Activated CD4-positive, alpha-beta T cell treated with anti-CD3 and anti-CD28 coated beads for 36 hours (primary cell): Measurements from ENCODE around the gene PRIMA1. TPM values are rescaled to one million over a fixed set of nuclear protein-coding genes. Genes with fewer than 3 reads are reported as not detected.

Experiments used
- ATAC-seq: fragments of 200-7000 bp; cut with Tn5 transposase; one replicate; pipeline ENCODE4 v1.10.0; 2021; ENCODE audit warnings: mild to moderate bottlenecking, moderate library complexity
- CTCF ChIA-PET: fragments of 350-600 bp; sonication (Branson Sonifier 250); formaldehyde crosslinking; loops from one replicate; lab custom pipeline; 2021; ENCODE audit warnings: antibody characterized with exemption; lab: Charles Lee
- POLR2A ChIA-PET: fragments of 350-600 bp; sonication (Branson Sonifier 250); formaldehyde crosslinking; loops from one replicate; lab custom pipeline; 2021; ENCODE audit warnings: antibody characterized with exemption, inconsistent platforms; lab: Charles Lee
- DNase-seq: peaks from one replicate; pipeline ENCODE4 v3.0.0-alpha.2; 2020
- H3K27ac Mint-ChIP-seq: one replicate; pipeline ENCODE4 v1.8.0; 2021; ENCODE audit warnings: mixed read lengths
- H3K27me3 Mint-ChIP-seq: one replicate; pipeline ENCODE4 v1.8.0; 2021; ENCODE audit warnings: mixed read lengths
- H3K36me3 Mint-ChIP-seq: one replicate; pipeline ENCODE4 v1.8.0; 2021; ENCODE audit warnings: low read depth, mixed read lengths
- H3K4me1 Mint-ChIP-seq: one replicate; pipeline ENCODE4 v1.8.0; 2021; ENCODE audit warnings: mixed read lengths
- H3K4me3 Mint-ChIP-seq: one replicate; pipeline ENCODE4 v1.8.0; 2021; ENCODE audit warnings: mild to moderate bottlenecking, moderate library complexity, mixed read lengths
- H3K9me3 Mint-ChIP-seq: one replicate; pipeline ENCODE4 v1.8.0; 2021; ENCODE audit warnings: low read depth, mixed read lengths
- intact Hi-C, 2 experiments: fragments of 100-400 bp; cut with DNase I in 1 of 2; cut with micrococcal nuclease in 1 of 2; formaldehyde crosslinking; loops; one replicate each; pipeline versions ENCODE4 v1.14.2 to v1.15.1; 2022 to 2024; cut with DNase I, micrococcal nuclease
- total RNA-seq, 2 experiments: library from RNA; stranded (reverse); gene quantifications; one replicate each; pipeline ENCODE4 v1.2.3, GENCODE V29; 2021

The PRIMA1 gene
- total RNA-seq, 2 experiments from 2014 or later, result not detected

- ATAC-seq (no peak), DNase-seq (no peak)
- POLR2A ChIA-PET, result no interaction called here
- CTCF ChIA-PET, result no interaction called here
- Mint-ChIP-seq H3K27me3 (peaks cover 30% of the 10 kb centered on the region), H3K27ac (no peak overlapping the region), H3K4me1 (no peaks in the 10 kb centered on the region), H3K36me3 (no peaks in the 10 kb centered on the region), H3K9me3 (no peaks in the 10 kb centered on the region), H3K4me3 (no peak overlapping the region)
- intact Hi-C loops, result no loop called here
Observed at GRCh38 chr14:93685121-93685895, 103.0 kb downstream of the PRIMA1 start.

GRCh38 chr14:93683226-93683625, 105.1 kb downstream of the PRIMA1 start:
- H3K4me1 Mint-ChIP-seq, result no peaks in the 10 kb centered on the region
- no peaks in the 10 kb centered on the region for H3K36me3 Mint-ChIP-seq
- H3K4me3 Mint-ChIP-seq, result no peak overlapping the region
- POLR2A ChIA-PET, result no interaction called here
- CTCF ChIA-PET, result interaction anchor here (0.6 to 1.6 kb wide), 2 partner anchors 9 to 200 kb away, joined by 3 read pairs; no protein-coding TSS in a partner anchor
- H3K9me3 Mint-ChIP-seq, result no peaks in the 10 kb centered on the region
- intact Hi-C loops, result no loop called here
- no peak for ATAC-seq
- peaks cover 19% of the 10 kb centered on the region for H3K27me3 Mint-ChIP-seq
- H3K27ac Mint-ChIP-seq, result no peak overlapping the region
- DNase-seq, result peak; percentile 10

GRCh38 chr14:93682459-93682858, 105.8 kb downstream of the PRIMA1 start:
- H3K36me3 Mint-ChIP-seq, result no peaks in the 10 kb centered on the region
- H3K27me3 Mint-ChIP-seq, result peaks cover 15% of the 10 kb centered on the region
- no peak overlapping the region for H3K27ac Mint-ChIP-seq
- no peak for ATAC-seq
- ChIA-PET POLR2A (no interaction called here), CTCF (interaction anchor here (1.6 kb wide), 1 partner anchor 10 kb away, joined by 3 read pairs; no protein-coding TSS in a partner anchor)
- intact Hi-C loops, result no loop called here
- DNase-seq, result no peak
- H3K4me3 Mint-ChIP-seq, result no peak overlapping the region
- no peaks in the 10 kb centered on the region for H3K9me3 Mint-ChIP-seq
- no peaks in the 10 kb centered on the region for H3K4me1 Mint-ChIP-seq

GRCh38 chr14:93676416-93676958, 111.8 kb downstream of the PRIMA1 start:
- ATAC-seq, result no peak
- ChIA-PET POLR2A (no interaction called here), CTCF (no interaction called here)
- no peak overlapping the region for H3K27ac Mint-ChIP-seq
- DNase-seq, result no peak
- intact Hi-C loops, result no loop called here
- peaks cover 7% of the 10 kb centered on the region for H3K27me3 Mint-ChIP-seq
- H3K4me1 Mint-ChIP-seq, result no peaks in the 10 kb centered on the region
- H3K4me3 Mint-ChIP-seq, result no peak overlapping the region
- H3K36me3 Mint-ChIP-seq, result no peaks in the 10 kb centered on the region
- H3K9me3 Mint-ChIP-seq, result no peaks in the 10 kb centered on the region

- H3K27me3 Mint-ChIP-seq, result peaks cover 7% of the 10 kb centered on the region
- H3K27ac Mint-ChIP-seq, result no peak overlapping the region
- H3K36me3 Mint-ChIP-seq, result no peaks in the 10 kb centered on the region
- no peaks in the 10 kb centered on the region for H3K9me3 Mint-ChIP-seq
- POLR2A ChIA-PET, result no interaction called here
- no peaks in the 10 kb centered on the region for H3K4me1 Mint-ChIP-seq
- CTCF ChIA-PET, result no interaction called here
- ATAC-seq, result no peak
- H3K4me3 Mint-ChIP-seq, result no peak overlapping the region
- intact Hi-C loops, result no loop called here
- DNase-seq, result no peak
Observed at GRCh38 chr14:93675651-93676050, 112.6 kb downstream of the PRIMA1 start.

- POLR2A ChIA-PET, result no interaction called here
- H3K9me3 Mint-ChIP-seq, result no peaks in the 10 kb centered on the region
- CTCF ChIA-PET, result no interaction called here
Observed at GRCh38 chr14:93674343-93674742, 113.9 kb downstream of the PRIMA1 start.

GRCh38 chr14:93669632-93670031, 118.7 kb downstream of the PRIMA1 start:
- CTCF ChIA-PET, result no interaction called here
- H3K4me1 Mint-ChIP-seq, result no peaks in the 10 kb centered on the region
- no peak for ATAC-seq
- POLR2A ChIA-PET, result no interaction called here
- H3K9me3 Mint-ChIP-seq, result peaks cover 14% of the 10 kb centered on the region
- no peak overlapping the region for H3K4me3 Mint-ChIP-seq
- no peak for DNase-seq
- peaks cover 1% of the 10 kb centered on the region for H3K36me3 Mint-ChIP-seq
- H3K27me3 Mint-ChIP-seq, result peaks cover 13% of the 10 kb centered on the region
- H3K27ac Mint-ChIP-seq, result no peak overlapping the region
- intact Hi-C loops, result loop anchor here in 1 of 2 experiments (10.0 kb wide), 1 partner anchor 345 kb away; no protein-coding TSS in a partner anchor

More at GRCh38 chr14:93674343-93674742, 113.9 kb downstream of the PRIMA1 start:
- ATAC-seq (no peak), DNase-seq (no peak)
- no peak overlapping the region for H3K4me3 Mint-ChIP-seq
- no peaks in the 10 kb centered on the region for H3K36me3 Mint-ChIP-seq
- no peaks in the 10 kb centered on the region for H3K4me1 Mint-ChIP-seq
- peaks cover 7% of the 10 kb centered on the region for H3K27me3 Mint-ChIP-seq
- no peak overlapping the region for H3K27ac Mint-ChIP-seq
- intact Hi-C loops, result no loop called here

Other genes starting within 250 kb of the PRIMA1 start
- gene FAM181A, start 138.9 kb upstream of the PRIMA1 start, total RNA-seq, result not detected
- gene ASB2, start 188.1 kb upstream of the PRIMA1 start, total RNA-seq, result 10 to 100 TPM; 24.8 to 25.5 TPM
- gene CCDC197, start 208.8 kb upstream of the PRIMA1 start, total RNA-seq, result under 1 TPM; 0.34 to 0.53 TPM
- under 1 TPM; 0.75 to 0.93 TPM for gene OTUB2, start 237.9 kb upstream of the PRIMA1 start, total RNA-seq